AG09319 (cell line): Measurements from ENCODE around the gene BTF3.
"Not testable (repeated sequence)": the region's sequence is repeated elsewhere in the genome, so short reads cannot be mapped to it uniquely, and the experiment has no call there.

Source experiments
- DNase-seq: peaks from one replicate; pipeline ENCODE4 v3.0.0-alpha.2; 2010; ENCODE audit warnings: low read depth; ENCODE audit errors: extremely low read depth
- TF ChIP-seq, protein P1 (sequence below): IDR thresholded peaks from 2 replicates; pipeline ENCODE4 v1.5.1; 2011; ENCODE audit warnings: low read depth, mild to moderate bottlenecking, inconsistent platforms, low read length, moderate library complexity

BTF3 gene

DNA sequence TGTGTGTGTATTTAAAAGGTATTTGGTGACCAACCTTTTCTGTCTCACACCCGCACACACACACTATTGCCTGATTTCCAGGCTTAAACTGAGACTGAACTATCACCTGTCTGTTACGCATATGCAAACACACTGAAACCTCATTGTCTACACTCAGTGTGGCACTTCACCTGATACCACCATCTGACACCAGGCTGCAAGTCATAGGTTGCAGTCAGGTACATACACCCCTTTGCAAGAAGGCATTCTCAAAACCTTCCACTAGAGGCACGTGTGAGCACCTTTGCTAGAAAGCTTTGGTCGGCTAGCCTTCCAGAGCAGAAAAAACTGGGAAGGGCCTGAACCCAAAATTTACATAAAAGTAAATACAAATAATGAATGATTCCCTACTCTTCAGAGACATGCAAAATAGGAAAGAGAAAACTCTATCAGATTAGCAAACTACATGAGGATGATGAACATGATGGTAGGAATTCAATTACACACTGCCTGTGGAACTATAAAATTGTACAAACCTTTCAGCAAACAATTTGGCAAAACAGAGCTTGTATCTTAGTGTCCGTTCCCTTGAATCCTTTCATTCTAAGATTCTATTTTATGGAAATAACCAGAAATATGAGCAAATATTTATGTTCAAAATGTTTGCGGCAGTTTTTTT is 43.7 kb upstream of the BTF3 start:
- DNase-seq, result peak; percentile 23
- TF ChIP-seq, protein P1, sequence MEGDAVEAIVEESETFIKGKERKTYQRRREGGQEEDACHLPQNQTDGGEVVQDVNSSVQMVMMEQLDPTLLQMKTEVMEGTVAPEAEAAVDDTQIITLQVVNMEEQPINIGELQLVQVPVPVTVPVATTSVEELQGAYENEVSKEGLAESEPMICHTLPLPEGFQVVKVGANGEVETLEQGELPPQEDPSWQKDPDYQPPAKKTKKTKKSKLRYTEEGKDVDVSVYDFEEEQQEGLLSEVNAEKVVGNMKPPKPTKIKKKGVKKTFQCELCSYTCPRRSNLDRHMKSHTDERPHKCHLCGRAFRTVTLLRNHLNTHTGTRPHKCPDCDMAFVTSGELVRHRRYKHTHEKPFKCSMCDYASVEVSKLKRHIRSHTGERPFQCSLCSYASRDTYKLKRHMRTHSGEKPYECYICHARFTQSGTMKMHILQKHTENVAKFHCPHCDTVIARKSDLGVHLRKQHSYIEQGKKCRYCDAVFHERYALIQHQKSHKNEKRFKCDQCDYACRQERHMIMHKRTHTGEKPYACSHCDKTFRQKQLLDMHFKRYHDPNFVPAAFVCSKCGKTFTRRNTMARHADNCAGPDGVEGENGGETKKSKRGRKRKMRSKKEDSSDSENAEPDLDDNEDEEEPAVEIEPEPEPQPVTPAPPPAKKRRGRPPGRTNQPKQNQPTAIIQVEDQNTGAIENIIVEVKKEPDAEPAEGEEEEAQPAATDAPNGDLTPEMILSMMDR, result peak; percentile 77

- DNase-seq, result not testable (repeated sequence)
Observed at GRCh38 chr5:73456462-73456861, 41.8 kb upstream of the BTF3 start.

- DNase-seq, result no peak
- TF ChIP-seq, protein P1, result no peak
Observed at GRCh38 chr5:73459366-73459765, 38.9 kb upstream of the BTF3 start.

DNA sequence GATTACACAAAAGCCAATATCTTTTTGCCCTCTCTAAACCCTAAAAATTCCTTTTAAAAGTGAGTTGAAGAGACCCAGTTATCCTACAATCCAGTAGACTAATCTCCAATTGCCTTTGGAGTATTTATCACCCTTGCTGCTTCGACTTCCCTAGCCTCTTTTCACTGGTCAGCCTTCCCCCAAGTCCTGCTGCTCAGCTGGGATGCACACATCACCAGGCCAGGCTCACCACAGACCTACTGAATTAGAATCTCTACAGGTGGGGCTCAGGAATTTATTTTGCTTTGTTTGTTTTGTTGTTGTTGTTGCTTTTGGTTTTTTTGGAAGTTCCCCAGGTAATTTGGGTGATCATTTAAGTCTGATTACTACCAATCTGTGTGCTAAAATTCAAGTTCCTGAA is 38.1 kb upstream of the BTF3 start:
- DNase-seq, result no peak
- TF ChIP-seq, protein P1, result no peak

DNA sequence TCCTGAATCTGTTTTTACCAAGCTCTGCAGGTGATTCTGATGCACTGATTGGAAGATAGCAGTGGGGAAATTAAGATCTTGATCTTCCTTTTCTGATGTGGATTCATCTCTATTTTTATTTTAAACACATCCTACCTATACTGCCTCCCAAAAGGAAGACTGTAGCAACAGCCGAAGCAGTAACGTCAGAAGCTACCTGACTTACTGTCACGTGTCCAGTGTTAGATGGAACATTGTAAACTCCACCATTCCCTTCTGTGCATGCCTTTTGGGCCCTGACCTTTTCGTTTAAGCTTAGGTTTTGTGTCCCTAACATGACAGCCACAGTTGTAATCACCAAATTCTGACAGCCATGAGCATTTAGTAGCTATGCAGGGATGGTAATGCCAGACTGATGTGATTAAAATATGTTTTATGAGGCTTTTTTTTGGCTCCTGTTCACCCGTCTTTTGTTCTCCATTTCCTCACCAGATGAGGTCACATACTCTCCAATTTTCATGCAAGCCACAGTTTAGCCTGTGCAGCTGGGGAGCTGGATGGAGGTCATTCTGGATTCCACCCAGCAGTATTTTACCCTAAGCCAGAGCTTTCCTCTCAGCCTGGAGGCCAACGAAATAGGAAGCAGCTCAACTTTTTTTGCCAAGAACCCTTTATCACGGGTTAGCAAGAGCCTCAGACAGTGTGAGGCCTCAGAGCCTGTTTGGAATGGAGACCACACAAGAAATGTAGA is 34.1 kb upstream of the BTF3 start:
- DNase-seq, result peak; percentile 37
- TF ChIP-seq, protein P1, result no peak

DNA sequence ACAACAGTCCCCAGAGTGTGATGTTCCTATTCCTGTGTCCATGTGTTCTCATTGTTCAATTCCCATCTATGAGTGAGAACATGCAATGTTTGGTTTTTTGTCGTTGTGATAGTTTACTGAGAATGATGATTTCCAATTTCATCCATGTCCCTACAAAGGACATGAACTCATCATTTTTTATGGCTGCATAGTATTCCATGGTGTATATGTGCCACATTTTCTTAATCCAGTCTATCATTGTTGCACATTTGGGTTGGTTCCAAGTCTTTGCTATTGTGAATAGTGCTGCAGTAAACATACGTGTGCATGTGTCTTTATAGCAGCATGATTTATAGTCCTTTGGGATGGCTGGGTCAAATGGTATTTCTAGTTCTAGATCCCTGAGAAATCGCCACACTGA is 29.6 kb upstream of the BTF3 start:
- not testable (repeated sequence) for DNase-seq

DNA sequence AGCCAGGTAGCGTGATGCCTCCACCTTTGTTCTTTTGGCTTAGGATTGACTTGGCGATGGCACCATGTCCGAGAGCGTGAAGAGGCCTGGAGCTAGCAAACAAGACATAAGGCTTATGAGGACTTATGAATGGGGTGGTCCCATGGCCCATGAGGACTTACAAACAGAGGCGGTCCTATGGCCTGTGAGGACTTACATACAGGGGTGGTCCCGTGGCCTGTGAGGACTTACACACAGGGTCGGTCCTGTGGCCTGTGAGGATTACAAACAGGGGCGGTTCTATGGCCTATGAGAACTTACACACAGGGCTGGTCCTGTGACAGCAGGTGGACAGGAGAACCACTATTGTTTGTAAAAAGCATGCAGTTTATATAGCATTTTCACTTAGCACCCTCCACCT is 28.4 kb upstream of the BTF3 start:
- no peak for DNase-seq
- TF ChIP-seq, protein P1, result no peak

DNA sequence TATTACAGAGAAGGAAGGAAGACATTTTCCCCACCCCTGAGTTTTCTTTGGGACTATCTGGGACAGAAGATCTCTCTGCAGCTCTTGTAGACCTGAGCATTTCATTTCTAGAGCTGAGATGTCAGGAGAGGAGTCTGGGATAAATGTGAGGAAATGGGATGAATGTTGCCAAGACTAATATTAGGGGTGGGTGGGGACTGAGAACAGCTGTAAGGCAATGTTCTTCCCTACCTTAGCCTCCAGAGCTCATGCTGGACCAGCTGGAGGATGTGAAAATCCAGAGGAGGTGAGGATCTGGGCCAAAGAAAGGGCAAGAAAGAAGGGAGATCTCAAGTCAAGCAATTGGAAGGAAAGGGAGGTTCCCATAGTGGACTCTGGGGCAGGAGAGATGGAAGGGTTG is 26.6 kb upstream of the BTF3 start:
- no peak for DNase-seq
- TF ChIP-seq, protein P1, result no peak
